ENCODE data around the gene SLC5A11.

The SLC5A11 gene

GRCh38 chr16:24825696-24826095 is 20.1 kb upstream of the SLC5A11 start:
- no peak for TF ChIP-seq CTCF (IDR thresholded peaks at IDR 0.05; ENCODE audit: control insufficient read depth, insufficient read depth, low read depth, low read length, missing control alignments)
- no peak overlapping the region for H3K4me3 ChIP-seq (ENCODE audit: control insufficient read depth, low read depth, low read length)
- DNase-seq (ENCODE audit: low read depth), result no peak

GRCh38 chr16:24826096-24826690 is 19.6 kb upstream of the SLC5A11 start:
- DNase-seq (ENCODE audit: low read depth), result no peak
- no peak overlapping the region for H3K4me3 ChIP-seq (ENCODE audit: control insufficient read depth, low read depth, low read length)
- no peak for TF ChIP-seq CTCF (IDR thresholded peaks at IDR 0.05; ENCODE audit: control insufficient read depth, insufficient read depth, low read depth, low read length, missing control alignments)

- DNase-seq (ENCODE audit: low read depth), result no peak
- H3K4me3 ChIP-seq (ENCODE audit: control insufficient read depth, low read depth, low read length), result no peak overlapping the region
- no peak for TF ChIP-seq CTCF (IDR thresholded peaks at IDR 0.05; ENCODE audit: control insufficient read depth, insufficient read depth, low read depth, low read length, missing control alignments)
Observed at GRCh38 chr16:24826817-24827566, 18.8 kb upstream of the SLC5A11 start.

- no peak for TF ChIP-seq CTCF (IDR thresholded peaks at IDR 0.05; ENCODE audit: control insufficient read depth, insufficient read depth, low read depth, low read length, missing control alignments)
- DNase-seq (ENCODE audit: low read depth), result no peak
- H3K4me3 ChIP-seq (ENCODE audit: control insufficient read depth, low read depth, low read length), result no peak overlapping the region
Observed at GRCh38 chr16:24829153-24829552, 16.6 kb upstream of the SLC5A11 start.

GRCh38 chr16:24833352-24833751 is 12.4 kb upstream of the SLC5A11 start:
- no peak overlapping the region for H3K4me3 ChIP-seq (ENCODE audit: control insufficient read depth, low read depth, low read length)
- DNase-seq (ENCODE audit: low read depth), result no peak
- no peak for TF ChIP-seq CTCF (IDR thresholded peaks at IDR 0.05; ENCODE audit: control insufficient read depth, insufficient read depth, low read depth, low read length, missing control alignments)

GRCh38 chr16:24834459-24835335 is 11.1 kb upstream of the SLC5A11 start:
- no peak for DNase-seq (ENCODE audit: low read depth)
- peak; percentile 84 for TF ChIP-seq CTCF (IDR thresholded peaks at IDR 0.05; ENCODE audit: control insufficient read depth, insufficient read depth, low read depth, low read length, missing control alignments)
- H3K4me3 ChIP-seq (ENCODE audit: control insufficient read depth, low read depth, low read length), result no peak overlapping the region
